Retina (tissue), 1 donor: ENCODE data around the gene AKT1S1.

Source experiments
- DNase-seq: peaks from one replicate; pipeline ENCODE4 v3.0.0-alpha.2; 2016

AKT1S1 gene

DNA sequence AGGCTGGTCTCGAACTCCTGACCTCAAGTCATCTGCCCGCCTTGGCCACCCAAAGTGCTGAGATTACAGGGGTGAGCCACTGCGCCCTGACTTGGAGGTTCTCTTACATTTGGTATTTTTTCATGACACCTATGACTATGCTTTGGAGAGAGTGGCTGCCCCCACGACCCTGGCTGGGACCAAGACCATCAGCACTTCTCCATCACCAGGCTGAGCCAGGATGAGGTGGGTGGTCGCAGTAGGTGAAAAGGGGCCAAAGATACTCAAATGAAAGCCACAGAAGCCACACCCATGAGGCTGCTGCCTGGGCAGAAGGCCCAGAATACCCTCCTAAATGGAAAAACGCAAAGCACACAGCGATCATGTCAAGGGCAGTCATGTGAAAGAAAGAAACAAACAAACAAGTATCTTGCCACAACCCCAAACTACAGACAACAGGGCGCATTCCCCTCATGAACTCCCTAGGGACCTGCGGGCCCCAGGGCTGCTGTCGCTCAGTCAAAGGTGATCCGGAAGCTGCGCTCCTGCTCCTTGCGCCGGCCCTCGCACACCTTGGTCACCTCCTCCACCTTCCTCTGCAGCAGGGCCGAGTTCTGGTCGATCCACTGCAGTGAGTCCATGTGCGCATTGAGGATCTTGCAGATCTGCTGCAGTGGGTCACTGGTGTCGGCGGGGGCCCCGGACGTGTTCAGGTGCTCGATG is 30.7 kb upstream of the AKT1S1 start:
- DNase-seq, result no peak

- no peak for DNase-seq
Observed at GRCh38 chr19:49906879-49907564, 29.9 kb upstream of the AKT1S1 start.

DNA sequence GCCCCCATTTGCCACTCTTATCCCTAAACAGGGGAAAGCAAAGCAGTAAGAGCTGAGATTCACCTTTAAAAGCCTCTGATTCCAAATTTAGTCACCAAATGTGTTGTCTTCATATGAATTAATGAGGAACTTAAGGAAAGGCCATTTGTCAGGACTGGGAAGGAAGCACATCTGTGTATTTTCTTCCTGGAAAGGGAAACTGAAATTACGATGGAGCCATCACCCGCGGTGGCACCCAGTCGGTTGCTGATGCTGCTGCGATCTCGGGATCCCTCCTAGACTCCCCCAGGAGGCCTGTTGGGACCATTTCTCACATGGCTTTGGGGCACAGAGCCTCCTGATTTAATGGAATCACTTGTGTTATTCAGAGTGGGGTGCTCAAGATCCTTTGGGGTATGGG is 27.0 kb upstream of the AKT1S1 start:
- no peak for DNase-seq

GRCh38 chr19:49896863-49897621 is 19.9 kb upstream of the AKT1S1 start, which contains the start of gene IL4I1:
IL4I1 (minus strand) TSS chr19:49896887; CDS start chr19:49896160, 727 bp downstream.
- DNase-seq, result no peak

DNA sequence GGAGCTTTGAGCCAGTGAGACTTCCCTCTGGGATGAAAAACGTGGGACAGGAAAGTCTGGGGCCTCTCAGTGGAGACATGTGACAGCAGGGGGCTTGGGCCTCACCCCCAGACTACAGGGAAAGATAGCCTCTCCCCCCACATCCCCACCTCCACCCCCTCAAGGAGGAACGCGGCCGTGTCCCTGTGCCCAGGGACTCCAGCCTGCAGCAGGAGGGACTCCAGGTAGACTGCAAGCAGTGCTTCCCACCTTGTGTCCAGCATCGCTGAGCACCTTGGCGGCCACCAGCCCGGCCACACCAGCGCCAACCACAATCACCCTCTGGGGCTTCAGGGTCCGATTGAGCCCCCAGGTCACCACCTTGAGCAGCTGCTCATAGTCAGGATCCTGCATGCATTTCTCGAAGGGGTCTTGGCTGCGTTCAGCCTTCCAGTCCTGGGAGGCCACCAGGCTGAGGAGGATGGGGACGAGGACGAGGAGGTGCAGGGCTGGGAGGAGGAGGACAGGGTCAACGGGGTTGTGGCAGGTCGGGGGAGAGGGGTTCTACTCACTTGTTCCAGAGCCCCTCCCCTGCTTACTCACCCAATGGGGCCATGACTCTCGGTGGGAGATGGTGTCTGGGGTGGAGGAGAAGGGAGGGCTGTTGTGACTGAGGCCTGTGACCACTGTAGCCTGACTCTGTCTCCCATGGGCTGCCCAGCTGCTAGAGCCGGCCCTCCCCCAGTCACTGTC is 18.6 kb upstream of the AKT1S1 start:
- no peak for DNase-seq

DNA sequence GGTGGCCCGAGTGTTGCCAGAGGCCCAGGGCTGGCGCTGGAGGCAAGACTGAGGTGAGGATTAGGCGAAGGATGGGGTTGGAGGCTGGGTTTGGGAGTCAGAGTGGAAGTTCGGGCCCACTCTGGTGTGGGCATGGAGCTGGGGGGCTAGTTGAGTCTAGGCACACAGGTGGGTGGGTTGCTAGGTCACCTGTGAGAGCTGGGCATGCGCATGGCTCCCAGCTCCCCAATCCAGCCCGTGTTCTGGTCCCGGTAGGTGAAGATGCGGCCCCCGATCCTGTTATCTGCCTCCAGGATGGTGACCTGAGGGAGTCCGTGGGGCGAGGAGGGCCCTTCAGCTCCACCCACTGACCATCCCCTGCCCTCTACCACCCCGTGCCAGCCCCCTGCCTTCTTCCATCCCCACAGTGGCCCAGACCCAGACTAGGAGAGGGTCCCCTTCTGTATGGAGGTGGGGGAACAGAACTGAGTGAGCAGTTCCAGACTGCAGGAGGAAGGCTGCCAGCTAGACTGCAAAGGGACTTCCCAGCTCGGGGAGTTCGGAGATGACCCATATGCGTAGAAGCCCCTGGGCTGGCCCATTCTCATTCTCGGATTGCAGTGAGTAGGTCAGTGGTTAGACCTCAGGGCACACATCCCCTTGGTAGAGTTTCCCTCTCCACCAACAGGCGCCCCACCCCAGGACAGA is 17.9 kb upstream of the AKT1S1 start:
- DNase-seq, result no peak

DNA sequence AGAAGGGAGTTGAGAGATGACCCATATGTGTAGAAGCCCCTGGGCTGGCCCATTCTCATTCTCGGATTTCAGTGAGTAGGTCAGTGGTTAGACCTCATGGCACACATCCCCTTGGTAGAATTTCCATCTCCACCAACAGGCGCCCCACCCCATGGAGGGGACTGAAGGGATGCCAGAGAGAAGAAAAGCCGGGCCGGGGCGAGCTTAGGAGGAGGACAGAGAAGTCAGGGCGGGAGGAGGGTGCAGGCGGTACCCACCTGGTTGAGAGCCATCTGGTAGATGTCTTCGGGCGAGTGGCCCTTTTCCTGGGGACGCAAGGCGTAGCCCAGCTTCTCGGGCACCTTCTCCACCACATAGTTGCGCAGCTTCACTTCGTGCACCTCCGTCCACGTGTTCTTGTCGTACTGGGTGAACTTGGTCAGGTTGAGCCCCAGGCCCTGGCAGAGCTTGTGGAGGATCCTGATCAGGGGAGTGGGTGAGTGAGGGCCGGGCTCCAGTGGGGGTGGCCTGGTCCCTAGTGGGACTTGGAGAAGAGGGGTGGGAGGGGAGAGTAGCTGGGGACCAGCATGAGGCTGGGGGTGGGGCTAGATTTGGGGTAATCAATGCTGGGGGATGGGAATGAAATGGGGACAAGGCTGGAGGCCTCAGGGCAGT is 17.0 kb upstream of the AKT1S1 start:
- no peak for DNase-seq

DNA sequence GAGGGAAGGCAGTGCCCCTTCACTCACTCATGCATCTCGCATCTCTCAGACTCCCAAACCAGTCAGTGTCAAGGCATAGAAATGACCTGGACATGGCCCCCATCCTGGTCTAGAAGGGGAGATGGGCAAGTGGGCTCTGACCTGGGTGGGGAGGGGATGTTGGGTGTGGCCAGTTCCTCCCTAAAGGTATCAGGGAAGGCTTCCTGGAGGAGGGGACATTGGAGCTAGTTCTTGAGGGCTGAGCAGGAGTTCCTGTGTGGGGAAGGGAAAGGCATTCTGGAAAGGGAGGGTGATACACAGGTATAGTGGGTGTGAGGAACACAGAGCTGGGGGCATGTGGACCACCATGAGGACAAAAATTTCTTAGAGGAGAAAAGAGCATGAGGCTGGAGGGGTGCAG is 15.6 kb upstream of the AKT1S1 start:
- no peak for DNase-seq

GRCh38 chr19:49891393-49891792 is 14.2 kb upstream of the AKT1S1 start:
- DNase-seq, result no peak

- DNase-seq, result peak; percentile 62
Observed at GRCh38 chr19:49890349-49891311, 13.5 kb upstream of the AKT1S1 start.

- peak; percentile 96 for DNase-seq
Observed at GRCh38 chr19:49889687-49890348, 12.7 kb upstream of the AKT1S1 start.

DNA sequence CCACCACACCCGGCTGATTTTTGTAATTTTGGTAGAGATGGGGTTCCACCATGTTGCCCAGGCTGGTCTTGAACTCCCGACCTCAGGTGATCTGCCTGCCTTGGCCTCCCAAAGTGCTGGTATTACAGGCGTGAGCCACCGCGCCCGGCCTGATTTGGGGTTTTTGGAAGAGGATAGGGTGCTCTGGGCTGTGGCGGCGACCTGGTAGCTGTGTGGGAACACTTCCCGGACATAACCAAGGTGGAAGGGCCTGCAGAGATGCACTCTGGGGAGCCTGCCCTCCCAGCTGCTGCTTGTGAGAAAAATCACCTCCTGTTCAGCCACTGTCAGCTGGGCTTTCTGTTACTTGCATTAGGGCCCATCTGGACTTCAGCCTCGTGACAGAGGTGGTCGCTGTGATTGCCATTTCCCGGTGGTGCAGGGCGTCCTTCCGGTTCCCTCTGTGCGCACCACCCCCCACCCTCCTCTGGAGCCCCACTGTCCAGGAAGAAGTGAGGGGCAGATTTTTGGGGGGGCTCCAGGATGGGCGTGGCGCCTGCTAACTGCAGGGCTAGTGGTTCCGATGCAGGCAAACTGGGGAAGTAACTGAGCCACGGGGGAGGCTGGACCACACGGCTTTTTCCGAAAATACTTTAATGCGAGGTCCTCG is 12.0 kb upstream of the AKT1S1 start:
- no peak for DNase-seq

- no peak for DNase-seq
Observed at GRCh38 chr19:49888510-49888824, 11.3 kb upstream of the AKT1S1 start.

DNA sequence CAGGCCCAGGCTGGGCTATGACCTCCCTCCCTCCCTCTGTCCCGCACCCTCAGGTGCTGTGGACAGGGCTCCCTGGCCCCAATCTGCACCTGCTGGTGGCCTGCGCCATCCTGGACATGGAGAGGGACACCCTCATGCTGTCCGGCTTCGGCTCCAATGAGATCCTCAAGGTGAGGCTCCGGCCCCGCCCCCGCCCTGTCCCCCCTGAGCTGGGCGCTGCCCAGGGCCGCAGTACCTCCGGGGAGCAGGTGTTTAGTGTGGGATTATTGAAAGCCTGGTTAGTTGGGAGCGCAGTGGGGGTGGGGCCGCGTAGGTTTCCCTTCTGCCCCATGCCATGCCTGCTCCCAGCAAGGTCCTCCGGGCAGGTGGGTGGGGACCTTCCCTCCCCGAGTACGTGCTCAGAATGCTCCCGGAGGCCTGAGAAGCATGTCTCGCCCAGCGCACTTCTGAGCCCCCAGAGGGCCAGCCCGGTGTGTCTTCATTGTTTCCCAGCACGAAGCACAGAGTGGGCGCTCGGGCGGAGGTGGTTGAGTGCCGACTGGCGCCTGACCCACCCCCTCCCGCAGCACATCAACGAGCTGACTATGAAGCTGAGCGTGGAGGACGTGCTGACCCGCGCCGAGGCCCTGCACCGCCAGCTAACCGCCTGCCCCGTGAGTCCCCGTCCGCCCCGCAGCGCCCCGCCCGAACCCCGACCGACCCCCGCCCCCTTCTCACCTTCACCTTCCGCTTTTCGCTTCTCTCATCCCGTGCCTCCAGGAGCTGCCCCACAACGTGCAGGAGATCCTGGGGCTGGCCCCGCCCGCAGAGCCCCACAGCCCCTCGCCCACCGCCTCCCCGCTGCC is 10.7 kb upstream of the AKT1S1 start:
- no peak for DNase-seq

- DNase-seq, result no peak
Observed at GRCh38 chr19:49887037-49887664, 10.0 kb upstream of the AKT1S1 start.

GRCh38 chr19:49884760-49885159 is 7.6 kb upstream of the AKT1S1 start:
- no peak for DNase-seq

DNA sequence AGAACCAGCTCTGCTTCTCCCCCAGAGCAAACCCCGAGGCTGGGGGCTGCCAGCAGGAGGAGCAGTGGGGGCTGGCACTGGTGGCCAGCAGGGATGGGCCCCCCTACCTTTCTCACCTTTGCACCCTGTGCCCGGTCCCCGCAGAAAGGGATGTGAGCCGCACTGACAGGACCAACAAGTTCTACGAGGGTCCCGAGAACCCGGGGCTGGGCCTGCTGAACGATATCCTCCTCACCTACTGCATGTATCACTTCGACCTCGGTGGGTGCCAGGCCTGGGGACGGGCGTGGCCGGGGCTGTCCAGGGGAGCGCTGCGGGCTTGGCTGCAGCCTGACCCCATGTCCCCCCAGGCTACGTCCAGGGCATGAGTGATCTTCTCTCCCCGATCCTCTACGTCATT is 7.0 kb upstream of the AKT1S1 start:
- no peak for DNase-seq

- no peak for DNase-seq
Observed at GRCh38 chr19:49883094-49883493, 5.9 kb upstream of the AKT1S1 start.
